ENCODE data around the gene LRCH1.

The LRCH1 gene

GRCh38 chr13:46527237-46527636, 25.7 kb upstream of the LRCH1 start:
- Mint-ChIP-seq H3K27me3 (peaks cover 16% of the 10 kb centered on the region), H3K9me3 (no peaks in the 10 kb centered on the region), H3K4me1 (peaks cover 28% of the 10 kb centered on the region), H3K27ac (no peak overlapping the region), H3K4me3 (no peak overlapping the region)
- DNase-seq (no peak), ATAC-seq (no peak)

DNA sequence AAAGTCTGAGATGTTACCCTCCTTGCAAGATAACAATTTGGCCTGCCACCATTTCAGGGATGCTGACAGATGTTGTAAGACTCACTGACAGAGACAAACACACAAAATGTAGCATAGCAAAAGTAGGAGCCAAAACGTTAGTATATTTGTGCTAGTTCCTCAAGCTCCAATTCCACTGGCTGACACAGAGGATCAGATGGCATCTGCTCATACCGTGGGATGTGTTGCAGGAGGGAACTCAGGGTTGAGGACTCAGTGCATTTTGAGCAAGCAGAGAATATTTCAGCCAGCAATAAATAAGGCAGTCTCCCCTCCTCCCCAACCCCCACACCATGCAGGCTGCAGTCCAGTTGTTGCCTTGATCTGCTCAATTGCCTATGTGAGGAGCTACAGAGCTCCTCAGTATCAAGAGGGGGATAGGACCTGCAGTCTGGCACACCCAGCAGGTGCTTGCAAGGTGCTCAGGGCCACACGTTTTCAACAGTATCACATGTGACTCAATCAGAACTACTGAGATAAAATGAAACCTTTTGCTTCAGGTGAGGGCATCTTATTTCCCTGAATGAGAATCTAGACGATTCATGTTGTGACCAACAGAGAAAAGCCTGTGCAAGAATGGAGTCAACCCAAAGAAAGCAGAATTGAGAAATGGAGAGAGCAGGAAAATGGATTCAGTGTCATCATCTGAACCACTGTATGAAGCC, 23.6 kb upstream of the LRCH1 start:
- peaks cover 28% of the 10 kb centered on the region for H3K4me1 Mint-ChIP-seq
- H3K9me3 Mint-ChIP-seq = no peaks in the 10 kb centered on the region
- H3K27me3 Mint-ChIP-seq = peaks cover 8% of the 10 kb centered on the region
- no peak overlapping the region for H3K27ac Mint-ChIP-seq
- H3K4me3 Mint-ChIP-seq = no peak overlapping the region
- peak in 1 of 2 donors; percentile 11 for DNase-seq
- peak; percentile 76 for ATAC-seq

DNA sequence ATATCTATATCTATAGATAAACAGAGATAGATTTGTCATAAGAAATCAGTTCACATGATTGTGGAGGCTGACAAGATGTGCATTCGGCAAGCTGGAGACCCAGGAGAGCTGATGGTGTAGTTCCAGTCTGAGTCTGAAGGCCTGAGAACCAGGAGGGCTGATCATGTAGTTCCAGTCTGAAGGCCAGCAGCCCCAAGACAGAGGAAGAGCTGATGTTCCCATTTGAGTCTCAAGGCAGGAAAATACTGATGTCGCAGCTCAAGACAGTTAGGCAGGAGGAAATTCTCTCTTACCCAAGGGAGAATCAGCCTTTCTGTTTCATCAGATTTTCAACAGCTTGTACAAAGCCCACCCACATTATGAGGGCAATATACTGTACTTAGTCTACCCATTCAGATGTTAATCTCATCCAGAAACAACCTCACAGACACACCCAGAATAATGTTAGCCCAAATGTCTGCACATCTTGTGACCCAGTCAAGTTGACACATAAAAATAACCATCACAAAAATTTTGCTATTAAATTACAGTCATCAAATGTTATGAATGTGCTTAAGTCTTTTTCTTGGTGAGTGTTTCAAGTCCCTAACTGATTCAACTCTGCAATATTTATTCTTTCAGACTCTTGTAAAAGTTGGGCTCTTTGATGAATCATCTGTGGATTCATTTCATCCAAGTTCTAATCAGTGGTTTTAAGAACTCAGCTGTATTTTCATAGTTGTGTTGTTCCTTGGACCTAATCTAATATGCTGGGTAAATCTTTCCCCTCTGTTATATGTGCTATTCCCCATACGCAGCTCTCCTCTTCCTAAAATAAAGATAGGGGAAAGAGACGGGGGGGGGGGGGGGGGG, 22.7 kb upstream of the LRCH1 start:
- ATAC-seq (peak; percentile 74), DNase-seq (no peak)
- peak overlapping the region in 1 of 2 donors; percentile 63 for H3K27ac Mint-ChIP-seq

GRCh38 chr13:46531953-46532352, 21.0 kb upstream of the LRCH1 start:
- Mint-ChIP-seq H3K4me1 (peaks cover 28% of the 10 kb centered on the region), H3K4me3 (no peak overlapping the region), H3K27me3 (no peaks in the 10 kb centered on the region), H3K9me3 (no peaks in the 10 kb centered on the region), H3K27ac (no peak overlapping the region)
- no peak for DNase-seq
- peak; percentile 64 for ATAC-seq

More for the DNA sequence above, 22.7 kb upstream of the LRCH1 start:
- Mint-ChIP-seq H3K9me3 (no peaks in the 10 kb centered on the region), H3K4me3 (no peak overlapping the region), H3K27me3 (peaks cover 8% of the 10 kb centered on the region), H3K4me1 (peaks cover 28% of the 10 kb centered on the region)

DNA sequence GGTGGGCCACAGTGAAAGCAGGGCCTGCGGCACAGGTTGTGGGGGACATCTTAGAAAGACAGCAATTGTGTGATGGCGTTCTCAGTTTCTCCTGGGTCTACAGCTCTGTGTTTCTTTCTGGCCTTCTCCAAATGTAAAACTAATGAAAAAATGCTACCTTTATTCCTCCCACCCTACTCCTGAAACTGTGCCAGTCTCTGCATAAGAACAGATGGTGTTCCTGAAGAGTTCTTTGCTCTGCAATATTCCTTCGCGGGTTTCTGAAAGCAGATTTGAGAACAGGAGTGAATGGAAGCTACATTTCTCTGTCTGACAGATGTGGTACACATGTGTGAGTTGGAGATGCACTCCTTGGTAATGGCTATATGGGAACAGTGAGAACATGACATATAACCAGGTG, 18.0 kb upstream of the LRCH1 start:
- ATAC-seq (no peak), DNase-seq (no peak)
- Mint-ChIP-seq H3K4me1 (peaks cover 19% of the 10 kb centered on the region), H3K4me3 (no peak overlapping the region), H3K9me3 (no peaks in the 10 kb centered on the region), H3K27me3 (no peaks in the 10 kb centered on the region), H3K27ac (no peak overlapping the region)

GRCh38 chr13:46535825-46536224, 17.1 kb upstream of the LRCH1 start:
- H3K27ac Mint-ChIP-seq = no peak overlapping the region
- H3K9me3 Mint-ChIP-seq = no peaks in the 10 kb centered on the region
- DNase-seq (no peak), ATAC-seq (no peak)
- peaks cover 11% of the 10 kb centered on the region for H3K4me1 Mint-ChIP-seq
- no peaks in the 10 kb centered on the region for H3K27me3 Mint-ChIP-seq
- no peak overlapping the region for H3K4me3 Mint-ChIP-seq

DNA sequence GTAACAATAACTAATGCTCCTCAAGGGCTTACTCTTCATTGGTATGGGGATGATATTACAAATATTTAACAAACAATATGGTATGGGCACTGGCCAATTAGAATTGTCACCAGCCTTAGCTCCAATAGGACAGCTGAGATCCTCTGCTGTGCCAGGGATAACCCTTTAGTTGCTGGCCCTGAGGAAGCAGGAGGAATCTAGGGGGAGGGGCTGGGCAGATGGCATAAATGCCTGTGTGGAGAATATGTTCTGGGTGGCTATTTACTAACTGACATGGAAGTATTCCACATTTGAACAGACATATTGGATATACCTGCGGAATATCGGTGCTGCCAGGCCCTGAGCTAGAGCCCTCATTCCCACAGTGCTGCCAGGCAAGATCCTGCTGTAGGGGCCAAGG, 16.6 kb upstream of the LRCH1 start:
- Mint-ChIP-seq H3K4me1 (peaks cover 6% of the 10 kb centered on the region), H3K27me3 (no peaks in the 10 kb centered on the region), H3K27ac (no peak overlapping the region), H3K4me3 (no peak overlapping the region), H3K9me3 (no peaks in the 10 kb centered on the region)
- ATAC-seq (no peak), DNase-seq (no peak)

DNA sequence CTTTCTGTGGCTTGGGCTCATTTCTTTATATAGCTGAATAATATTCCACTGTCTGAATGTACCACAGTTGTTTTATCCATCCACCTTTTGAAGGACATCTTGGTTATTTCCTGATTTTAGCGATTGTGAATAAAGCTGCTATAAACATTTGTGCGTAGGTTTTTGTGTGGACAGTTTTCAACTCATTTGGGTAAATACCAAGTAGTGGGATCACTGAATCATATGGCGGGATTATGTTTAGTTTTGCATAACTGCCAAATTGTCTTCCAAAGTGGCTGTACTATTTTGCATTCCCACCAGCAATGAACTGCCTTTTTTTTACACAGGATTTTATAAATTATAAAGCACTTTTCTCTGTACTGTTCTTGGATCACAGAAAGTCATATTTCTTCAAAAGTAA, 13.7 kb upstream of the LRCH1 start:
- no peak for ATAC-seq
- peaks cover 14% of the 10 kb centered on the region for H3K4me1 Mint-ChIP-seq
- H3K27ac Mint-ChIP-seq = no peak overlapping the region

DNA sequence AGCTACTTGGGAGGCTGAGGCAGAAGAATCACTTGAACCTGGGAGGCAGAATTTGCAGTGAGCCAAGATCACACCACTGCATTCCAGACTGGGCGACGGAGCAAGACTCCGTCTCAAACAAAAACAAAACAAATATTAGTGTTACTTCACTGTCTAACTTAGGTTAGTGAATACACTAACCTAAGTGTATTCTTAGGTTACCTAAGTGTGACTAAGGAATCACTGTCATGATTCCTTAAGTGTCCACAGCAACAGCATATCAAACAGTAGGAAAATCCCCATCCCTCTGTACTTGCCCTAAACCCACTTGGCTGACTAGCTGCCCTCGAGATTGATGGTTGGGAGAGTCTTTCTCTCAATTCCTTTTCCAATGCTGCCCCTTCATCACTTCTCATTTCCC, 11.8 kb upstream of the LRCH1 start:
- no peak for DNase-seq
- no peak for ATAC-seq
- Mint-ChIP-seq H3K4me1 (peaks cover 18% of the 10 kb centered on the region), H3K27me3 (no peaks in the 10 kb centered on the region), H3K27ac (no peak overlapping the region), H3K4me3 (no peak overlapping the region), H3K9me3 (no peaks in the 10 kb centered on the region)

More for the DNA sequence above, 13.7 kb upstream of the LRCH1 start:
- no peak for DNase-seq
- Mint-ChIP-seq H3K9me3 (no peaks in the 10 kb centered on the region), H3K27me3 (no peaks in the 10 kb centered on the region), H3K4me3 (no peak overlapping the region)

- no peak overlapping the region for H3K27ac Mint-ChIP-seq
- H3K9me3 Mint-ChIP-seq = no peaks in the 10 kb centered on the region
- no peak overlapping the region for H3K4me3 Mint-ChIP-seq
- peaks cover 18% of the 10 kb centered on the region for H3K4me1 Mint-ChIP-seq
- peak; percentile 72 for ATAC-seq
- no peaks in the 10 kb centered on the region for H3K27me3 Mint-ChIP-seq
- DNase-seq = no peak
Observed at GRCh38 chr13:46542833-46543232, 10.1 kb upstream of the LRCH1 start.

DNA sequence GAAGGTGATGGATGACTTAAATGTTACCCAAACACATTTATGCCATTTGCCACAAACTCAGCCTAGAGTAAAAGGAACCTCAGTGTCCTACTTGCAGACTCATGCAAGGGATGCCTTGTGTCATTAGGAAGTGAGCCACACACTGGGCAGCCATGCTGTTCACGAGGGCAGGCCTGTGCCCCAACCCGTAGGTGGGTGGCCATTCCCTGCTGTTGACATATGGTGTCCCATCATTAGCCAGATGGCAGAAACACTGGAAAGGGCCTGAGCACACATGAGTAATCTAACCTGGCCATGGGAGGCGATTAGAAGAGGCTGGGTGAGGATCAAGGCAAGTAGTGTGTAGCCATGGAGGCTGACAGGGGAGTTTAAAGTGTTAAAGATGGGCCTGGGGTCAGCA, 9.7 kb upstream of the LRCH1 start:
- H3K4me3 Mint-ChIP-seq = no peak overlapping the region
- peaks cover 3% of the 10 kb centered on the region for H3K27me3 Mint-ChIP-seq
- no peak for DNase-seq
- H3K4me1 Mint-ChIP-seq = peaks cover 18% of the 10 kb centered on the region
- no peak overlapping the region for H3K27ac Mint-ChIP-seq
- no peaks in the 10 kb centered on the region for H3K9me3 Mint-ChIP-seq
- ATAC-seq = peak; percentile 22

- Mint-ChIP-seq H3K27me3 (peaks cover 12% of the 10 kb centered on the region), H3K4me3 (no peak overlapping the region), H3K4me1 (peaks cover 18% of the 10 kb centered on the region), H3K9me3 (no peaks in the 10 kb centered on the region), H3K27ac (no peak overlapping the region)
- peak in 1 of 2 donors; percentile 26 for DNase-seq
- peak; percentile 88 for ATAC-seq
Observed at GRCh38 chr13:46544208-46544607, 8.8 kb upstream of the LRCH1 start.

DNA sequence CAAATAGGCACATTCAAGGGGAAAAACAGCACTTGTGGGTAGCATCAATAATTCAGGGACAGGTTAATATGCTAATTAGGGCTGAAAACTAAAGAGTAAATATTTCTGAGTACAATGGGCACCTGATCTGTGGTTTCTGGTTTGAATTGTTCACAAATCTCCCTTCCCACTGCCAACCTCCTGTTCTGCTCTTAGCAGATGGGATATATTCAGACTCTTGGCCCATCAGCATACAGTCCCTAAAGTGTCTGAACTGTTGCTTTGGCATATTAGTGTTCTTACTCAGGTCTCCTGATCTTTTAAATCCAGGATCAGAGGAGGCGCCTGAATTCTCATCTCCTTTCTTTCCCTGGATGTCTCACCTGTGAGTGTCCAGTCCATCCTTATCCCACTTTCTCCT, 8.2 kb upstream of the LRCH1 start:
- no peaks in the 10 kb centered on the region for H3K9me3 Mint-ChIP-seq
- ATAC-seq (no peak), DNase-seq (no peak)
- H3K27me3 Mint-ChIP-seq = peaks cover 14% of the 10 kb centered on the region
- H3K4me1 Mint-ChIP-seq = peaks cover 18% of the 10 kb centered on the region
- H3K27ac Mint-ChIP-seq = no peak overlapping the region
- H3K4me3 Mint-ChIP-seq = no peak overlapping the region

- DNase-seq = no peak
- Mint-ChIP-seq H3K4me3 (no peak overlapping the region), H3K27me3 (peaks cover 14% of the 10 kb centered on the region), H3K9me3 (no peaks in the 10 kb centered on the region), H3K4me1 (peaks cover 19% of the 10 kb centered on the region), H3K27ac (no peak overlapping the region)
- no peak for ATAC-seq
Observed at GRCh38 chr13:46546084-46546768, 6.7 kb upstream of the LRCH1 start.

DNA sequence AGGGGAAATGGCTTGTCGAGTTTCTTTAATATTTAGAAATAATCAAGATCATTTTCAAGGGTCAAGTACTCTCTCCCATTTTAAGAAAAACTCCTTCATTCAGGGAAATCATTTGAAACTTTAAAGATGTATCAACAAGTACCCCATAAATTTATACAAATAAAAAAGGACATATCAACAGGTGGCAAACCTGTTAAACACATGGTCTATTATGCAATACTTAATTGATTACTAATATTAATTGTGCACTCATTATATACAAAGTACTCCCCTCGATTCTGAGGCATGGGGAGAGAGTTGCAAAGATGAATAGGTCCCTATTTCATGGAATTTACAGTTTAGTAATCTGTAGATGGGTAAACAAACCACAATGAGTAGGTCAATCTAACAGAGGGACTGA, 2.1 kb upstream of the LRCH1 start:
- ATAC-seq = no peak
- Mint-ChIP-seq H3K4me1 (peaks cover 33% of the 10 kb centered on the region), H3K4me3 (no peak overlapping the region), H3K27ac (no peak overlapping the region), H3K9me3 (no peaks in the 10 kb centered on the region), H3K27me3 (peaks cover 14% of the 10 kb centered on the region)
- DNase-seq = no peak

All from stimulated activated naive CD8-positive, alpha-beta T cell treated with anti-CD3 and anti-CD28 coated beads, Interleukin-15, amount 100 ng/mL, for 72 hours (primary cell).